ENCODE data around the gene CCDC12.

DNA sequence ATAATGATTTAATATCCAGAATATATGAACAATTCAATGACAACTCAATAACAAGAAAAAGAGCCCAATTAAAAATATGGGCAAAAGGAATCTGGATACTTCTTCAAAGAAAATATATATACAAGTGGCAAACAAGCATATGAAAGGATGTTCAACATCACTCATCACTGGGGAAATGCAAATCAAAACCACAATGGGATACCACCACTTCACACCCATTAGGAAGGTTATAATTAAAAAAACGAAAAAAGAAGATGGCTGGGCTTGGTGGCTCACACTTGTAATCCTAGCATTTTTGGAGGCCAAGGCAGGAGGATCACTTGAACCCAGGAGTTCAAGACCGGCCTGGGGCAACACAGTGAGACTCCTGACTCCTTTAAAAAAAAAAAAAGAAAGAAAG is 4.1 kb downstream of the CCDC12 start:
- TF ChIP-seq ZNF550 (CRISPR knock-in tag; IDR thresholded peaks at IDR 0.05; ENCODE audit: borderline replicate concordance) (no peak), ASH2L (IDR thresholded peaks at IDR 0.05; ENCODE audit: insufficient read length, low read depth, low read length) (no peak), JUNB (CRISPR knock-in tag; IDR thresholded peaks at IDR 0.05; ENCODE audit: borderline replicate concordance) (no peak), IKZF1 (IDR thresholded peaks at IDR 0.05) (no peak), HNRNPUL1 (IDR thresholded peaks at IDR 0.05; ENCODE audit: low read depth, low read length) (no peak), GLI4 (CRISPR knock-in tag; IDR thresholded peaks at IDR 0.05; ENCODE audit: borderline replicate concordance) (no peak), ZNF337 (CRISPR knock-in tag; IDR thresholded peaks at IDR 0.05; ENCODE audit: borderline replicate concordance, low read depth) (no peak), EZH2 (conservative IDR thresholded peaks at IDR 0.05; ENCODE audit: low read depth, low read length) (no peak), NR3C1 (CRISPR knock-in tag; IDR thresholded peaks at IDR 0.05) (no peak), NFIC (IDR thresholded peaks at IDR 0.05; ENCODE audit: low read length) (no peak), HCFC1 (IDR thresholded peaks at IDR 0.05; ENCODE audit: low read depth, low read length) (no peak), ZNF766 (CRISPR knock-in tag; IDR thresholded peaks at IDR 0.05; ENCODE audit: borderline replicate concordance) (no peak)
- TF ChIP-seq, protein P1, sequence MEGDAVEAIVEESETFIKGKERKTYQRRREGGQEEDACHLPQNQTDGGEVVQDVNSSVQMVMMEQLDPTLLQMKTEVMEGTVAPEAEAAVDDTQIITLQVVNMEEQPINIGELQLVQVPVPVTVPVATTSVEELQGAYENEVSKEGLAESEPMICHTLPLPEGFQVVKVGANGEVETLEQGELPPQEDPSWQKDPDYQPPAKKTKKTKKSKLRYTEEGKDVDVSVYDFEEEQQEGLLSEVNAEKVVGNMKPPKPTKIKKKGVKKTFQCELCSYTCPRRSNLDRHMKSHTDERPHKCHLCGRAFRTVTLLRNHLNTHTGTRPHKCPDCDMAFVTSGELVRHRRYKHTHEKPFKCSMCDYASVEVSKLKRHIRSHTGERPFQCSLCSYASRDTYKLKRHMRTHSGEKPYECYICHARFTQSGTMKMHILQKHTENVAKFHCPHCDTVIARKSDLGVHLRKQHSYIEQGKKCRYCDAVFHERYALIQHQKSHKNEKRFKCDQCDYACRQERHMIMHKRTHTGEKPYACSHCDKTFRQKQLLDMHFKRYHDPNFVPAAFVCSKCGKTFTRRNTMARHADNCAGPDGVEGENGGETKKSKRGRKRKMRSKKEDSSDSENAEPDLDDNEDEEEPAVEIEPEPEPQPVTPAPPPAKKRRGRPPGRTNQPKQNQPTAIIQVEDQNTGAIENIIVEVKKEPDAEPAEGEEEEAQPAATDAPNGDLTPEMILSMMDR (CRISPR knock-in tag; IDR thresholded peaks at IDR 0.05): no peak
